Activated naive CD4-positive, alpha-beta T cell treated with anti-CD3 and anti-CD28 coated beads, Interleukin-2, amount 10 ng/mL, durations not matched to agents 7 days and 5 days (primary cell): ENCODE results near the gene LAMA2.

Source experiments
- CTCF ChIA-PET: fragments of 350-600 bp; sonication (Branson Sonifier 250); formaldehyde crosslinking; loops from one replicate; lab custom pipeline; 2021; ENCODE audit warnings: antibody characterized with exemption; lab: Charles Lee
- DNase-seq: peaks from one replicate; pipeline ENCODE4 v3.0.0-alpha.2; 2020
- H3K27ac Mint-ChIP-seq: one replicate; pipeline ENCODE4 v1.8.0; 2021; ENCODE audit warnings: mild to moderate bottlenecking, moderate library complexity, mixed read lengths
- H3K27me3 Mint-ChIP-seq: one replicate; pipeline ENCODE4 v1.8.0; 2021; ENCODE audit warnings: mild to moderate bottlenecking, mixed read lengths
- H3K36me3 Mint-ChIP-seq: one replicate; pipeline ENCODE4 v1.8.0; 2021; ENCODE audit warnings: mixed read lengths
- H3K4me1 Mint-ChIP-seq: one replicate; pipeline ENCODE4 v1.8.0; 2021; ENCODE audit warnings: mixed read lengths
- H3K4me3 Mint-ChIP-seq: one replicate; pipeline ENCODE4 v1.8.0; 2021; ENCODE audit warnings: mild to moderate bottlenecking, moderate library complexity, mixed read lengths
- H3K9me3 Mint-ChIP-seq: one replicate; pipeline ENCODE4 v1.8.0; 2021; ENCODE audit warnings: mixed read lengths

The LAMA2 gene

DNA sequence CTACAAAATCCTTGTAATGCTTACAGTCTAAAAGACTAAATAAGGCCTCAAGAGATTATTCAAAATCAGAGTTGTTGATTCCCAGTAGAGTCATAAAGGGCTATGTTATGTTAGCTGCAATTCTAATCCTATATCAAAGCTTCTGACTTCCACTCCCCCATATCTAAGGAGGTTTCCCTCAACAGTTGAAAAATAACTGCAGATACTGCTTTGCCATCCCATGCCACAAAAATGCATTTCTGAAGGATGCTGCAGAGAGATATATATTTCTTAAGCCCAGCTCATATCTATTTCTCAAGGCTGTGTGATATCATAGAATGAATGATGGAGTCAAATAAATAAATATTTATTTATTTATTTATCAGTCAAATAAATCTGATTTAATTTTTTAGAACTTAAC is 332.3 kb downstream of the LAMA2 start:
- H3K4me1 Mint-ChIP-seq: no peaks in the 10 kb centered on the region
- CTCF ChIA-PET: no interaction called here
- no peak for DNase-seq
- H3K4me3 Mint-ChIP-seq: no peak overlapping the region
- H3K27me3 Mint-ChIP-seq: no peaks in the 10 kb centered on the region
- no peaks in the 10 kb centered on the region for H3K36me3 Mint-ChIP-seq
- H3K9me3 Mint-ChIP-seq: no peaks in the 10 kb centered on the region
- H3K27ac Mint-ChIP-seq: no peak overlapping the region

DNA sequence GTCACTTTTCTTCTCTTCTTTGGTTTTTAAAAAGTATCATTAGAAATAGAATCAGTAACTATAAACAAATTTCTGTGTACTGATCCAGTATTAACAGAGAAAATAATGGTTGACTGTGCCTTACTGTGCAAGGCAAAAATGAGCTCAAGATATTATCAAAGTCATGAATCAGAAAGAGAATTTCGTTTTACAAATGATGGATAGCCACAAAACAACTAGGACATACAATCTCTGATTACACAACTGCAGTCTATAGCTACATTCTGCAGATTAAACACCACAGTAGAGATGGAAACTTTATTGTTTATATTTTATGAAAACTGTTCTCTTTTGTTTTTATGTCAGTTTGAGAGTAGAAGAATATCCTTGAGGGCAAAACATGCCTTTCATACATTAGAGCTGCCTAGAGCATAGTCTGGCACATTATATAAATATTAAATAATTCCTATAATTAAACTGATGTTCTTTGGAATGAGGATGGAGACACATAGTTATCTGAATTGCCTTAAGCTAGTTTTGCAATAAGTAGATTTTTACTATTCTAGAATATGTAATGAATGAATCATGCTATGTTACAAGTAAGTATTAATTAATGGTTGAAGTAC is 333.1 kb downstream of the LAMA2 start:
- Mint-ChIP-seq H3K36me3 (no peaks in the 10 kb centered on the region), H3K27me3 (no peaks in the 10 kb centered on the region)

DNA sequence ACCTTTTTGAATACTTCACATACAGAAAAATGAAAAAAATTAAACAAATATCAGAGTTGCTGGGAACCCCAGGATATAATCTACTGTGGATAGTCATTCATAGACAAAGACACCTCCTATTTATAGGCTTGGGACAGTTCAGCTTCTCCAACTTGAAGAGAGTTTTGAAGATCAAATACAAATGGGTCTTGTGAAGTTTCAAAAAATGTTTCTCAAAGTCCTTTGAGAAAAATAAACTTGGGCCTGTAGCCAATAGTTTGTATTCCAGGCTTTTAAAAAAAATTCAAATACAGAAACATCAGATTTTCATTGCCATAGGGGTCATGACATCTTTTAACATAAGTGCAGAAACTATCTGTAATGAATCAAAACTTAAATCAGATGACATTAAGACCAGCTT is 334.8 kb downstream of the LAMA2 start:
- H3K4me3 Mint-ChIP-seq: no peak overlapping the region
- no peaks in the 10 kb centered on the region for H3K36me3 Mint-ChIP-seq
- no peaks in the 10 kb centered on the region for H3K9me3 Mint-ChIP-seq
- no peak overlapping the region for H3K27ac Mint-ChIP-seq
- CTCF ChIA-PET: no interaction called here
- no peaks in the 10 kb centered on the region for H3K27me3 Mint-ChIP-seq
- DNase-seq: no peak
- no peaks in the 10 kb centered on the region for H3K4me1 Mint-ChIP-seq

More for the DNA sequence above, 333.1 kb downstream of the LAMA2 start:
- CTCF ChIA-PET: no interaction called here
- no peaks in the 10 kb centered on the region for H3K9me3 Mint-ChIP-seq
- no peak overlapping the region for H3K27ac Mint-ChIP-seq
- DNase-seq: no peak
- no peak overlapping the region for H3K4me3 Mint-ChIP-seq
- no peaks in the 10 kb centered on the region for H3K4me1 Mint-ChIP-seq

DNA sequence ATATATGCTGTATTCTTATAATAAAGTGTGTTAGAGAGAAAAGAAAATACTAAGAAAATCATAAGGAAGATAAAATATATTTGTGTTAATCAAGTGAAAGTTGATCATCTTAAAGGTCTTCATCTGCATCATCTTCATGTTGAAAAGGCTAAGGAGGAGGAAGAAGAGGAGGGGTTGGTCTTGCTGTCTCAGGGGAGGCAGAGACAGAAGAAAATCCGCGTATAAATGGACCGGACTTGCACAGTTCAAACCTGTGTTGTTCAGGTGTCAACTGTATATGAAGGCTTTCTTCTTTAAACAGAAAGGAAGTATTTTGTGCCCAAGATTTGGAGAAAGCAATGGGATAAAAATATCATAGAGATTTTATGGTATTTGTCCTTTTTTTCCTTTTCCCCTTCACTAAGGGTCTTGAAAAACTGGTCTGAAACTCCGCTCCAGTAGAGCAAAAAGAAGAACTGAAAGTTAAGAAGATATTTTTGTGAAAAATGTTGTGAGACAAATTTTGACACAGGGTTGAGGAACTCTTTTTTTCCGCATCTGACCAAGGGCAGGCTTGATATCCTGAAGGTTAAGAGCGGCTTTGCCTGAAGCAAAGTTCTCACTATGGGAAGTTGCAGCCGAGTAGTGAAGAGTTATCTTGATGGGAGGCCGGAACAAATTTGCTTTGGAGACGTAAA is 350.7 kb downstream of the LAMA2 start:
- H3K27me3 Mint-ChIP-seq: peaks cover 5% of the 10 kb centered on the region
- DNase-seq: no peak
- CTCF ChIA-PET: no interaction called here
- H3K4me1 Mint-ChIP-seq: no peaks in the 10 kb centered on the region
- H3K9me3 Mint-ChIP-seq: no peaks in the 10 kb centered on the region
- H3K27ac Mint-ChIP-seq: no peak overlapping the region
- no peaks in the 10 kb centered on the region for H3K36me3 Mint-ChIP-seq
- H3K4me3 Mint-ChIP-seq: no peak overlapping the region

DNA sequence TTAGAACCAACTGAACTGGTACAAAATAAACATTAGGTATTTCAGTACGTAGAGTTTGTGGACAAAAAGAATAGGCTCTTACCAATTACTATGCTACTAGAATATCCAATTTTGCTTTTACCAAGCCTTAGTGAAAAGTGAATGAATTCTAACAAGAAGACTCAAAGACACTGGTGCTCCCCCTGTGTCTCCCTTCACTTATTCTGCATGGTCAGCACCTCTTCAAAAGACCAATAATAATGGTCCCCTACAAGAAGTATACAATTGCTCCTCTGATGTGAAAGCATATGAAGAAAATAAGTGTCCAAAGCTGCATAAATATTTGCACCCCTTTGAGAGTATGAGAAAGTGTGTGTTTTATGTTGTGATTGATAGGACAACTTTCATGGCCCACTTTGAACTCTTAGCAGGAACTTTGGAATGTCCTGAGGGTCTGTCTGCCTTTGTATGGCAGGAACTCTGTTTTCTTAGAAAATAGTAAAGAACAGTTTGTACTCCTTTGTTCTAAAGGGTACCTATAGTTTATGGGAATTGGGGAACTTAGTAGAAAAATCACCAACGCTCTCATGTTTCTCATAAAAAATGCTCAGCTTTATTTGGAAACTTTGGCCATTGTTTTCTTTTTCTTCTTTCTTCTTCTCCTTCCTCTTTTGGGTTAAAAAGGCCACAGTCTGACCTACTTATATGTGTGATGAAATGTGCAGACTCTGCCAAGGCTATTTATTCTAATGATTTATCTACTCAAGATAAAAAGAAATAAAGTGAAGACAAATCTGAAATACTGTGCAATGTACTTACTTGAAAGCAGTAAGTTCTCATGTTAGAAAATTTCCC is 352.4 kb downstream of the LAMA2 start:
- H3K4me1 Mint-ChIP-seq: no peaks in the 10 kb centered on the region
- no peak overlapping the region for H3K4me3 Mint-ChIP-seq
- CTCF ChIA-PET: no interaction called here
- H3K9me3 Mint-ChIP-seq: no peaks in the 10 kb centered on the region
- H3K27ac Mint-ChIP-seq: no peak overlapping the region
- no peaks in the 10 kb centered on the region for H3K36me3 Mint-ChIP-seq
- H3K27me3 Mint-ChIP-seq: peaks cover 8% of the 10 kb centered on the region
- DNase-seq: no peak

DNA sequence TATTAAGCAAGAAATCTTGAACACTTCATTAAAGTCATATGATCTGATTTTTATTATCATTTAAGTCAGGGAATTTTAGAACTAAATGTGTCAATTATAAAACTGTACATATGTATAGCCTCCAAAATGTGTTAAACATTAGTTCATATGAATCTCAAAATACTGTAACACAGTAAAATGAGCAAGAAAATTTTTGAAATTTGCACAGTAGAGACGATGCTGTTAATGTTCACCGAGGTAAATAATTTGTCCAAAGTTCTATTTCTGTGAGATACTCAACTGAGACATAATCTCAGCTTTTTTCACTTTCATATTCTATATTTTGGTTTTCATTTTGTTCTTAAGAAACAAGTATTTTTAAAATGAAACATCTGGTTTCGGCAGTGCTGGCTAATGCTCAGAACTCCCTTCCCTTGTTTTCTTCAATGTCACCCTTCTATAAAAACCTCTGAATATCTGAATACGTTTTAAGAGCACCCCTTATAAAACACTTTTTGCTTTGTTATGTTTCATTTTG is 353.1 kb downstream of the LAMA2 start:
- Mint-ChIP-seq H3K9me3 (no peaks in the 10 kb centered on the region), H3K36me3 (no peaks in the 10 kb centered on the region), H3K27ac (no peak overlapping the region), H3K4me1 (no peaks in the 10 kb centered on the region), H3K27me3 (peaks cover 8% of the 10 kb centered on the region), H3K4me3 (no peak overlapping the region)
- DNase-seq: no peak
- CTCF ChIA-PET: no interaction called here

DNA sequence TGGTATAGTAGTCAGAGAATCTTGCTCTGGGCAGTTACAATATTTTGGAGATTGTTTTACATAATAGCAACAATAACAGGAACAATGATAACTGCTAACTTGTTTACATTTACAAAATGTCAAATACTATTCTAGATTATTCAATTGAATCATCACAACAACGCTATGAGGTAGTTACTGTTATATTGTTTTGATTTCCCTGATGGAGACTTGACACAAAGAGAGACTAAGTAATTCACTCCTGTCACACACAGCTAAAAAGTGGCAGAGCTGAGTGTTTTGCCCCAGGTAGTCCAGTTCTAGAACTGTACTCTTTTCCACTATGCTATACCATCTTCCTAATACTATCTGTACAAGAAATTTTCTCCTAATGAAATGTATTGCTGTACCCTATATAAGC is 356.1 kb downstream of the LAMA2 start:
- Mint-ChIP-seq H3K36me3 (no peaks in the 10 kb centered on the region), H3K9me3 (no peaks in the 10 kb centered on the region), H3K27me3 (peaks cover 8% of the 10 kb centered on the region), H3K4me3 (no peak overlapping the region), H3K4me1 (no peaks in the 10 kb centered on the region), H3K27ac (no peak overlapping the region)
- DNase-seq: no peak
- CTCF ChIA-PET: no interaction called here

DNA sequence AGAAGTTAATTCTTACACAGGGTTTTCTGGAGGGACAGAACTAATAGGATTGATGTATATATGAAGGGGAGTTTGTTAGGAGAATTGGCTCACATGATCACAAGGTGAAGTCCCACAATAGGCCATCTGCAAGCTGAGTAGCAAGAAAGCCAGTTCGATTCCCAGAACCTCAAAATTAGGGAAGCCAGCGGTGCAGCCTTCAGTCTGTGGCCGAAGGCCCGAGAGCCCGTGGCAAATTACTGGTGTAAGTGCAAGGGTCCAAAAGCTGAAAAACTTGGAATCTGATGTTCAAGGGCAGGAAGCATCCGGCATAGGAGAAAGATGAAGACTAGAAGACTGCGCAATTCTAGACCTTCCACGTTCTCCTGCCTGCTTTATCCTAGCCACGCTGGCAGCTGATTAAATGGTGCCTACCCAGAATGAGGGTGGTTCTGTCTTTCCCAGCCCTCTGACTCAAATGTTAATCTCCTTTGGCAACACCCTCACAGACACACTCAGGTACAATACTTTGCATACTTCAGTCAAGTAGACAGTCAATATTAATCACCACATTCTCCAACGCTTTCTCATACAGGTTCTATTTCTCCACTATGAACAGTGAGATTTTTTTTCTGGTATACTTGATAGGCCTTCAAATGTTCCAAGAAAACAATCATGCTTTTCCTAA is 357.0 kb downstream of the LAMA2 start:
- H3K4me1 Mint-ChIP-seq: no peaks in the 10 kb centered on the region
- H3K36me3 Mint-ChIP-seq: no peaks in the 10 kb centered on the region
- DNase-seq: no peak
- H3K27me3 Mint-ChIP-seq: peaks cover 8% of the 10 kb centered on the region
- H3K9me3 Mint-ChIP-seq: no peaks in the 10 kb centered on the region
- no peak overlapping the region for H3K27ac Mint-ChIP-seq
- no peak overlapping the region for H3K4me3 Mint-ChIP-seq
- CTCF ChIA-PET: no interaction called here

DNA sequence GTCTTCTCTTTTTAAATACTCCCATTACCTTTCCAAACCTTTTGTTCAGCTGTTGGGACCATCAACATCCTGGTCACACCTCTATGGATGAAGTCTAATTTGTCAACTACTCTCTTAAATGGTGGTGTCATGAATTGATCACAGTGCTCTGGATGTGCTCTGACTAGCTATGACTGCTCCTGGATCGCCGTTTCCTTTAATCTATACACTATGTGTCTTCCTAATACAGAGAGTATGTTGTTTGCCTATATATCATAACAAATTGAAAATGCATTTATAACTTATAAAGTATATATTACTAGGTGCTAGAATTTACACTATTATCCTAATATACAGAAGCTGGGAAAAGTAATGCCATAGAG is 357.5 kb downstream of the LAMA2 start:
- Mint-ChIP-seq H3K4me3 (no peak overlapping the region), H3K9me3 (no peaks in the 10 kb centered on the region), H3K4me1 (no peaks in the 10 kb centered on the region), H3K27me3 (peaks cover 8% of the 10 kb centered on the region), H3K27ac (no peak overlapping the region), H3K36me3 (no peaks in the 10 kb centered on the region)
- CTCF ChIA-PET: no interaction called here
- DNase-seq: no peak

DNA sequence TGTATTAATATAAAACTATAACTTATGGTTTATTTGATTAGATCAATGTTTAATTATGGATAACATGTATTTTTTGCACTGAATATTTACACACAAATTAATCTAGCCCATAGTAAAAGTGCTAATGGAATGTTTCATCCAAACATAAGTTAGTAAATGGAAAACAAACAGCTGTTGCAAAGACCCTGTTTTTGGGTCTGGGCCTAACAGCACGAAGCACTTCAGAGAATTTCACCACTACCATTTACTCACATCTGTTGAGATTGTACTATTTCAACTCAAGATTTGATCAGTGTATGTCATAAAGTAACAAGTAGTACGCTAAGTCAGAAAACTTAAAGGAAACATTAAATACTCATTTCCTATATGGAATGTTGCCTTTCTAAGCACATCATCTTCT is 359.6 kb downstream of the LAMA2 start:
- DNase-seq: no peak
- Mint-ChIP-seq H3K27me3 (peaks cover 11% of the 10 kb centered on the region), H3K27ac (no peak overlapping the region), H3K4me3 (no peak overlapping the region), H3K36me3 (no peaks in the 10 kb centered on the region), H3K9me3 (no peaks in the 10 kb centered on the region), H3K4me1 (no peaks in the 10 kb centered on the region)
- CTCF ChIA-PET: no interaction called here

DNA sequence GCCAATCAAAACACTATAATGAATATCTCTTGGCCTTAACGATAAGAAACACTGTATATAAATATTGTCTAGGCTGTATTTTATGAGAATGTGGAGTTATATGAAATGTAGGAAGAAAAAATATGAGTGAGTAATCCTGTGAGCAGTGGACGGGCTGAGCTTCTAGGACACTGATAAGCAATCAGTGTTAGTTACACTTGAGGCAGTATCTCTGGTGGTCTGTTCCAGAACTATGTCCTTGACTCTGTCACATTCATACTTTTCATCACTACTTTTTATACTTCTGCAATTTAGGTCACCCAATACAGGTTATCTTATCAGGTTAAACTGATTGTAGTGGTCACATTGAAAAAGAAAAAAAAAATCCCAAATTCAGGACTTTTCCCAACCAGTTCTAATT is 360.4 kb downstream of the LAMA2 start:
- H3K27ac Mint-ChIP-seq: no peak overlapping the region
- no peak overlapping the region for H3K4me3 Mint-ChIP-seq
- CTCF ChIA-PET: interaction anchor here (1.6 kb wide), 1 partner anchor 9 kb away, joined by 4 read pairs; no protein-coding TSS in a partner anchor
- H3K27me3 Mint-ChIP-seq: peaks cover 14% of the 10 kb centered on the region
- H3K4me1 Mint-ChIP-seq: no peaks in the 10 kb centered on the region
- H3K9me3 Mint-ChIP-seq: no peaks in the 10 kb centered on the region
- no peaks in the 10 kb centered on the region for H3K36me3 Mint-ChIP-seq
- DNase-seq: no peak

DNA sequence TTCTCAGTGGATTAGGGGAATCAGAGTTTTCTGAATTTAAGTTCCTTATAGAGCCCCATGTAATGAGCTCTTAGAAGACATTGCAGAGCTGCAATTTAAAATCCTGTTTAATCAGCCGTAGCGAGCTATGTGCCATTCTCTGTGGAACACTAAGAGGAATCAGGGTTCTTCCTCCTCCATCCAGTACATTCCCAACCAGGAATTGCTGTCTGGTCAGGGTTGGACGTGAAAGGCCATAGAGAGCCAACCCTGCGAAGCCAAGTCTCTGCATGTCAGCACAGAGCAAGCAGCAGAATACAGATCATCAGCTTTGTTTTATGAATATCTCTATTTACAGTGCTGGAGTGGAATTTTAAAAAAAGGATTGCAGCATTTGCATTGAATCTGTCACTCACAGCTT is 366.0 kb downstream of the LAMA2 start:
- no peak overlapping the region for H3K27ac Mint-ChIP-seq
- H3K4me1 Mint-ChIP-seq: peaks cover 2% of the 10 kb centered on the region
- CTCF ChIA-PET: no interaction called here
- DNase-seq: no peak
- H3K9me3 Mint-ChIP-seq: no peaks in the 10 kb centered on the region
- H3K4me3 Mint-ChIP-seq: no peak overlapping the region
- H3K27me3 Mint-ChIP-seq: peaks cover 7% of the 10 kb centered on the region
- H3K36me3 Mint-ChIP-seq: no peaks in the 10 kb centered on the region

DNA sequence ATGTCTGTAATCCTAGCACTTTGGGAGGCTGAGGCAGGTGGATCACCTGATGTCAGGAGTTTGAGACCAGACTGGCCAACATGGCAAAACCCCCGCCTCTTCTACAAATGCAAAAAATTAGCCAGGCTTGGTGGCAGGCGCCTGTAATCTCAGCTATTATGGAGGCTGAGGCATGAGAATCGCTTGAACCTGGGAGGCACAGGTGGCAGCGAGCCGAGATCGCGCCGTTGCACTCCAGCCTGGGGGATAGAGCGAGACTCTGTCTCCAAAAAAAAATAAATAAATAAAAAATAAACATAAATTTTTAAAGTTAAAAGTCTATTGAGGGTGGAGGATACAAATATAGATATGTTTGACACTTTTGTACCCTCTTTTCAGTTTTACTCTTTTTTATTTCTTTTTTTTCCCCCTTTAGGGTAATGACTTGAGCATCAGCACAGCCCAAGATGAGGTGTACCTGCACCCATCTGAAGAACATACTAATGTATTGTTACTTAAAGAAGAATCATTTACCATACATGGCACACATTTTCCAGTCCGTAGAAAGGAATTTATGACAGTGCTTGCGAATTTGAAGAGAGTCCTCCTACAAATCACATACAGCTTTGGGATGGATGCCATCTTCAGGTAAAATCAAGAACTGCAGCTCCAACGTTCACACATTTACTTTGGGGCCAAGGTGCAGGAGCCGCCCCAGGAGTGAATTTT is 368.9 kb downstream of the LAMA2 start:
- CTCF ChIA-PET: interaction anchor here (0.8 to 1.6 kb wide), 6 partner anchors 8 to 1515 kb away, joined by 3 to 4 read pairs (median 4); no protein-coding TSS in a partner anchor
- no peaks in the 10 kb centered on the region for H3K36me3 Mint-ChIP-seq
- peaks cover 2% of the 10 kb centered on the region for H3K4me1 Mint-ChIP-seq
- no peak overlapping the region for H3K4me3 Mint-ChIP-seq
- H3K27me3 Mint-ChIP-seq: peaks cover 7% of the 10 kb centered on the region
- no peaks in the 10 kb centered on the region for H3K9me3 Mint-ChIP-seq
- peak; percentile 48 for DNase-seq
- H3K27ac Mint-ChIP-seq: no peak overlapping the region
